CD4-positive, alpha-beta memory T cell (primary cell): ENCODE measurements around the gene CYP17A1. TPM values are rescaled to one million over a fixed set of nuclear protein-coding genes. Genes with fewer than 3 reads are reported as not detected.
"Not testable (repeated sequence)": the region's sequence is repeated elsewhere in the genome, so short reads cannot be mapped to it uniquely, and the experiment has no call there.

Experiments
- CTCF ChIA-PET: fragments of 350-600 bp; sonication (Branson Sonifier 250); formaldehyde crosslinking; loops from one replicate; lab custom pipeline; 2021; ENCODE audit warnings: inconsistent platforms; ENCODE audit not compliant: partially characterized antibody; lab: Charles Lee
- POLR2A ChIA-PET: fragments of 350-600 bp; sonication (Branson Sonifier 250); formaldehyde crosslinking; loops from one replicate; lab custom pipeline; 2021; ENCODE audit not compliant: partially characterized antibody; lab: Charles Lee
- DNase-seq, 5 donors: peaks; one replicate each; pipeline versions ENCODE4 v3.0.0 to v3.0.0-alpha.2; 2020 to 2022; ENCODE audit warnings: mixed read lengths in 1 of 5
- H3K27ac ChIP-seq: one replicate; pipeline ENCODE4 v1.7.0; 2013; ENCODE audit warnings: low read depth, low read length
- H3K27me3 ChIP-seq: 2 replicates; pipeline ENCODE4 v1.7.0; 2013; ENCODE audit warnings: mild to moderate bottlenecking, low read length, moderate library complexity; ENCODE audit not compliant: insufficient read depth
- H3K36me3 ChIP-seq: 2 replicates; pipeline ENCODE4 v1.7.0; 2013; ENCODE audit warnings: mild to moderate bottlenecking, low read length, moderate library complexity; ENCODE audit not compliant: insufficient read depth
- H3K4me1 ChIP-seq: 2 replicates; pipeline ENCODE4 v1.7.0; 2013; ENCODE audit warnings: mild to moderate bottlenecking, low read length, moderate library complexity; ENCODE audit not compliant: insufficient read depth
- H3K4me3 ChIP-seq, 2 donors: one replicate each; pipeline ENCODE4 v1.7.0; 2013; ENCODE audit warnings: low read length in 2 of 2, mild to moderate bottlenecking in 1 of 2
- H3K9me3 ChIP-seq, 2 donors: one replicate each; pipeline ENCODE4 v1.7.0; 2013; ENCODE audit warnings: low read length in 2 of 2, control low read depth in 1 of 2; ENCODE audit not compliant: control insufficient read depth in 1 of 2
- H3K27ac Mint-ChIP-seq, 7 donors: one replicate each; pipeline ENCODE4 v1.8.0; 2020 to 2021; ENCODE audit warnings: mixed read lengths in 7 of 7, mild to moderate bottlenecking in 6 of 7, inconsistent platforms in 3 of 7, moderate library complexity in 3 of 7
- H3K27me3 Mint-ChIP-seq, 2 donors: one replicate each; pipeline ENCODE4 v1.8.0; 2020 to 2021; ENCODE audit warnings: mixed read lengths in 2 of 2
- H3K36me3 Mint-ChIP-seq, 2 donors: one replicate each; pipeline ENCODE4 v1.8.0; 2020 to 2021; ENCODE audit warnings: mixed read lengths in 2 of 2, inconsistent platforms in 1 of 2, mild to moderate bottlenecking in 1 of 2
- H3K4me1 Mint-ChIP-seq, 4 donors: one replicate each; pipeline ENCODE4 v1.8.0; 2020 to 2021; ENCODE audit warnings: mixed read lengths in 4 of 4, mild to moderate bottlenecking in 1 of 4
- H3K4me3 Mint-ChIP-seq, 8 donors: one replicate each; pipeline ENCODE4 v1.8.0; 2020 to 2021; ENCODE audit warnings: mixed read lengths in 8 of 8, mild to moderate bottlenecking in 7 of 8, moderate library complexity in 6 of 8, inconsistent platforms in 3 of 8
- H3K9me3 Mint-ChIP-seq, 8 donors: one replicate each; pipeline ENCODE4 v1.8.0; 2020 to 2021; ENCODE audit warnings: mixed read lengths in 8 of 8, mild to moderate bottlenecking in 5 of 8, inconsistent platforms in 3 of 8, moderate library complexity in 1 of 8
- intact Hi-C: fragments of 100-400 bp; cut with micrococcal nuclease; formaldehyde crosslinking; loops from one replicate; pipeline ENCODE4 v1.15.1; 2023
- polyA plus RNA-seq, 2 donors: library from polyadenylated mRNA; unstranded; fragments of 300-500 nt; fragmentation: Illumina TruSeq; gene quantifications; one replicate each; pipeline ENCODE4 v1.2.3, GENCODE V29; 2021
- total RNA-seq, 2 experiments: library from RNA; stranded (reverse); gene quantifications; one replicate each; pipeline ENCODE4 v1.2.3, GENCODE V29; 2021

CYP17A1 gene
- total and polyA plus RNA-seq, 4 experiments from 2014 or later = not detected

- CTCF ChIA-PET = no interaction called here
- intact Hi-C loops = no loop called here
- H3K27ac Mint-ChIP-seq = peak overlapping the region in 1 of 7 donors; percentile 57
- POLR2A ChIA-PET = interaction anchor here (0.7 kb wide), 1 partner anchor 21 kb away, joined by 3 read pairs; no protein-coding TSS in a partner anchor
- peak overlapping the region; percentile 2 to 81 (median 66) for H3K4me3 Mint-ChIP-seq
- peaks cover 5 to 14% (median 10%) of the 10 kb centered on the region in 4 donors for H3K4me1 Mint-ChIP-seq
- no peaks in the 10 kb centered on the region for H3K9me3 ChIP-seq
- no peak for DNase-seq
- H3K4me1 ChIP-seq = no peaks in the 10 kb centered on the region
- H3K9me3 Mint-ChIP-seq = peaks cover 0 to 3% (median 0%) of the 10 kb centered on the region in 8 donors
- H3K27ac ChIP-seq = no peak overlapping the region
- H3K27me3 ChIP-seq = no peaks in the 10 kb centered on the region
- H3K36me3 Mint-ChIP-seq = peaks cover 8 to 13% of the 10 kb centered on the region in 2 donors
- H3K36me3 ChIP-seq = no peaks in the 10 kb centered on the region
- no peak overlapping the region for H3K4me3 ChIP-seq
- H3K27me3 Mint-ChIP-seq = peaks cover 11 to 14% of the 10 kb centered on the region in 2 donors
Measured at GRCh38 chr10:102868911-102869257, 31.7 kb upstream of the CYP17A1 start.

- Mint-ChIP-seq H3K27me3 (peaks cover 11 to 12% of the 10 kb centered on the region in 2 donors), H3K4me3 (no peak overlapping the region), H3K9me3 (peaks cover 0 to under 1% (median 0%) of the 10 kb centered on the region in 8 donors), H3K36me3 (peaks cover 26 to 29% of the 10 kb centered on the region in 2 donors), H3K27ac (no peak overlapping the region), H3K4me1 (peaks cover 5 to 14% (median 9%) of the 10 kb centered on the region in 4 donors)
- Histone ChIP-seq H3K27ac (no peak overlapping the region), H3K27me3 (no peaks in the 10 kb centered on the region), H3K9me3 (no peaks in the 10 kb centered on the region), H3K36me3 (peaks cover 7% of the 10 kb centered on the region), H3K4me1 (no peaks in the 10 kb centered on the region), H3K4me3 (no peak overlapping the region)
- intact Hi-C loops = no loop called here
- ChIA-PET CTCF (no interaction called here), POLR2A (no interaction called here)
- DNase-seq = no peak
Measured at GRCh38 chr10:102865620-102866019, 28.4 kb upstream of the CYP17A1 start.

- H3K4me3 ChIP-seq = no peak overlapping the region
- POLR2A ChIA-PET = no interaction called here
- no peaks in the 10 kb centered on the region for H3K4me1 ChIP-seq
- DNase-seq = no peak
- intact Hi-C loops = no loop called here
- H3K27ac Mint-ChIP-seq = no peak overlapping the region
- H3K36me3 ChIP-seq = peaks cover 13% of the 10 kb centered on the region
- no peaks in the 10 kb centered on the region for H3K27me3 ChIP-seq
- H3K4me1 Mint-ChIP-seq = peaks cover 0 to under 1% (median 0%) of the 10 kb centered on the region in 4 donors
- H3K27me3 Mint-ChIP-seq = peaks cover 0 to 1% of the 10 kb centered on the region in 2 donors
- no peaks in the 10 kb centered on the region for H3K9me3 Mint-ChIP-seq
- no peak overlapping the region for H3K4me3 Mint-ChIP-seq
- peaks cover 37 to 41% of the 10 kb centered on the region in 2 donors for H3K36me3 Mint-ChIP-seq
- CTCF ChIA-PET = no interaction called here
- H3K9me3 ChIP-seq = no peaks in the 10 kb centered on the region
- no peak overlapping the region for H3K27ac ChIP-seq
Measured at GRCh38 chr10:102863660-102864059, 26.4 kb upstream of the CYP17A1 start.

- Histone ChIP-seq H3K36me3 (peaks cover 13% of the 10 kb centered on the region), H3K4me1 (peaks cover 3% of the 10 kb centered on the region), H3K27me3 (no peaks in the 10 kb centered on the region), H3K27ac (no peak overlapping the region), H3K9me3 (no peaks in the 10 kb centered on the region), H3K4me3 (no peak overlapping the region)
- intact Hi-C loops = no loop called here
- Mint-ChIP-seq H3K27ac (peak overlapping the region in 2 of 7 donors; percentile 25 to 33), H3K9me3 (no peaks in the 10 kb centered on the region), H3K4me3 (no peak overlapping the region), H3K27me3 (no peaks in the 10 kb centered on the region), H3K4me1 (peaks cover 3 to 15% (median 7%) of the 10 kb centered on the region in 4 donors), H3K36me3 (peaks cover 31 to 38% of the 10 kb centered on the region in 2 donors)
- POLR2A ChIA-PET = interaction anchor here (0.6 kb wide), 1 partner anchor 293 kb away, joined by 3 read pairs; no protein-coding TSS in a partner anchor
- DNase-seq = no peak
- CTCF ChIA-PET = no interaction called here
Measured at GRCh38 chr10:102859911-102860310, 22.7 kb upstream of the CYP17A1 start.

GRCh38 chr10:102856758-102857424 lies 19.7 kb upstream of the CYP17A1 start:
- H3K27me3 Mint-ChIP-seq = no peaks in the 10 kb centered on the region
- CTCF ChIA-PET = no interaction called here
- peaks cover 0 to 2% (median 0%) of the 10 kb centered on the region in 8 donors for H3K9me3 Mint-ChIP-seq
- no peak overlapping the region for H3K4me3 ChIP-seq
- no peaks in the 10 kb centered on the region for H3K9me3 ChIP-seq
- POLR2A ChIA-PET = no interaction called here
- H3K4me1 ChIP-seq = peaks cover 4% of the 10 kb centered on the region
- peak overlapping the region in 1 of 7 donors; percentile 59 for H3K27ac Mint-ChIP-seq
- H3K4me3 Mint-ChIP-seq = peak overlapping the region in 1 of 8 donors; percentile 32
- DNase-seq = no peak
- intact Hi-C loops = no loop called here
- peaks cover 8 to 24% (median 14%) of the 10 kb centered on the region in 4 donors for H3K4me1 Mint-ChIP-seq
- peaks cover 16 to 17% of the 10 kb centered on the region in 2 donors for H3K36me3 Mint-ChIP-seq
- H3K27ac ChIP-seq = no peak overlapping the region
- H3K27me3 ChIP-seq = no peaks in the 10 kb centered on the region
- peaks cover 7% of the 10 kb centered on the region for H3K36me3 ChIP-seq

GRCh38 chr10:102855731-102856436 lies 18.7 kb upstream of the CYP17A1 start:
- H3K27me3 ChIP-seq, H3K27ac Mint-ChIP-seq, H3K9me3 Mint-ChIP-seq, H3K27me3 Mint-ChIP-seq, H3K27ac ChIP-seq, H3K9me3 ChIP-seq, DNase-seq, H3K4me3 ChIP-seq, POLR2A ChIA-PET, H3K4me1 ChIP-seq, H3K36me3 ChIP-seq: not testable (repeated sequence)
- peak overlapping the region in 3 of 8 donors; percentile 5 to 15 (median 13) for H3K4me3 Mint-ChIP-seq
- peaks cover 13 to 17% of the 10 kb centered on the region in 2 donors for H3K36me3 Mint-ChIP-seq
- CTCF ChIA-PET = interaction anchor here (0.7 to 1.5 kb wide), 2 partner anchors 52 to 69 kb away, joined by 3 read pairs; no protein-coding TSS in a partner anchor
- intact Hi-C loops = loop anchor here (2.0 kb wide), 1 partner anchor 113 kb away; the partner anchor contains the start of gene WBP1L
- peaks cover 8 to 24% (median 14%) of the 10 kb centered on the region in 4 donors for H3K4me1 Mint-ChIP-seq

DNA sequence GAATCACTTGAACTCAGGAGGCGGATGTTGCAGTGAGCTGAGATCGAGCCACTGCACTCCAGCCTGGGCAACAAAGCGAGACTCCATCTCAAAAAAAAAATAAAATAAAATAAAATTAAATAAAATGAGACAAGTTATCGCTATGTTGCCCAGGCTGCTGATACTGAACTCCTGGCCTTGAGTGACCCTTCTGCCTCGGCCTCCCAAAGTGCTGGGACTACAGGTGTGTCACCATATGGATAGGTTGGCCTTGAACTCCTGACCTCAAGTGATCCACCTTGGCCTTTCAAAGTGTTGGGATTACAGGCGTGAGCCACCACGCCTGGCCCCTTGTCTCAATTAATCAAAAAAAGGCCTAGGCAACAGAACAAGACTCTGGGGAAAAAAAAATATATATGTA lies 16.0 kb upstream of the CYP17A1 start:
- H3K36me3 ChIP-seq, DNase-seq, H3K27ac ChIP-seq, CTCF ChIA-PET, H3K27me3 ChIP-seq, H3K36me3 Mint-ChIP-seq, H3K4me3 Mint-ChIP-seq, H3K4me1 ChIP-seq, H3K4me3 ChIP-seq, H3K9me3 Mint-ChIP-seq, intact Hi-C loops, H3K27me3 Mint-ChIP-seq, H3K9me3 ChIP-seq: not testable (repeated sequence)
- Mint-ChIP-seq H3K27ac (peak overlapping the region in 1 of 7 donors; percentile 43), H3K4me1 (peaks cover 8 to 24% (median 14%) of the 10 kb centered on the region in 4 donors)
- POLR2A ChIA-PET = interaction anchor here (0.6 kb wide), 1 partner anchor 487 kb away, joined by 3 read pairs; no protein-coding TSS in a partner anchor
